Activated T-cell treated with anti-CD3 and anti-CD28 coated beads, Interleukin-2, amount 50 U/mL, for 4 hours (primary cell): ENCODE results near the gene SH3BP5. TPM values are rescaled to one million over a fixed set of nuclear protein-coding genes. Genes with fewer than 3 reads are reported as not detected.

Source experiments
- total RNA-seq, 3 donors: library from RNA; stranded (reverse); gene quantifications; one replicate each; pipeline ENCODE4 v1.2.1, GENCODE V29; 2021

The SH3BP5 gene
- total RNA-seq, 3 donors from 2014 or later = 11.1 to 26.1 (median 12.9) TPM

Other genes with a start within 250 kb of the SH3BP5 start
- 10 to 100 TPM in 2 of 3 donors, 1 to 10 TPM in 1; 9.2 to 11.4 (median 11.2) TPM for gene RBSN, start 233.4 kb downstream of the SH3BP5 start, total RNA-seq
- 10 to 100 TPM; 22.9 to 24.7 (median 24.2) TPM for gene CAPN7, start 126.3 kb downstream of the SH3BP5 start, total RNA-seq
- 10 to 100 TPM; 18.5 to 19.6 (median 18.8) TPM for gene METTL6, start 95.0 kb upstream of the SH3BP5 start, total RNA-seq
- gene EAF1, start 95.0 kb upstream of the SH3BP5 start, total RNA-seq = 10 to 100 TPM; 21.8 to 33.2 (median 30.7) TPM
- gene COLQ, start 189.1 kb upstream of the SH3BP5 start, total RNA-seq = 1 to 10 TPM in 2 of 3 donors, under 1 TPM in 1; 0.71 to 1.3 (median 1.2) TPM